ENCODE results near the gene BLOC1S4.
"Not testable (repeated sequence)": the region's sequence is repeated elsewhere in the genome, so short reads cannot be mapped to it uniquely, and the experiment has no call there.

BLOC1S4 gene

DNA sequence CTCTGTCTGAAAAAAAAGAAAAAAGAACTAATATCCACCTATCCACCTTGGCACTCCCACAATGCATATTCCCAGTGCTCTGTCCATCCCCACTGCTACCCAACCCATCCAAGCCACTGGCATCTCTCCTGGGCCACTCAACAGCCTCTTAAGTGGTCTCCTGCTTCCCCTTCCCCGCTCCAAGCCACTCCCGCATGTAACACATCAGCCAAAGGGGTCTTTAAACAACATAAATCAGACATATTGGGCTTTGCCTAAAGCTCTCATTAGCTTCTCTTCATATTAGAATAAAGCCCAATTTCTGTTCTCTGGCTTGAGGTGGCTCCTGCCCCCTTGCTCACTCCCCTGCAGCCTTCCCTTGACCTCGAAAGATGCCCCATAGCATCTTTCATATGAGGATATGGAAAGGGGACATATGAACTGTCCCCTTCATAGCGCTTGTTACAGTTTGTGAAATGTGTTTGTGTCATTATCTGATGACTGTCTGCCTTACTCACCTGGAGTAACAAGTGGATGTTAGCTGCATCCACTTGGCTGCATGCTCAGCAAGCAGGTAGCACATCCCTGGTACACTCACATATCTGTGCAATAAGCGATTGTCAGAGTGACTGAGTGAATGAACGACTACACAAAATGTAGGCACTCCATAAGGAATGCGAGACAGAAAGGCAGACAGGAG, 3.1 kb downstream of the BLOC1S4 start:
- Histone ChIP-seq H3K27ac (ENCODE audit: low read length) (no peak overlapping the region), H3K4me3 (ENCODE audit: low read length) (no peak overlapping the region), H3K4me1 (ENCODE audit: control insufficient read depth, insufficient read depth, low read length) (no peaks in the 10 kb centered on the region; the same call in 1 of the 2 replicates), H3K27me3 (ENCODE audit: control insufficient read depth, insufficient read depth, low read length) (no peaks in the 10 kb centered on the region), H3K9me3 (ENCODE audit: control insufficient read depth, insufficient read depth, low read length) (no peaks in the 10 kb centered on the region), H3K36me3 (ENCODE audit: control insufficient read depth, insufficient read depth, low read length) (no peaks in the 10 kb centered on the region)
- DNase-seq (ENCODE audit: low read depth, low spot score), result no peak
- no CpG with 5 or more reads among the region's 7 CpGs for WGBS (ENCODE audit: insufficient coverage, insufficient read length)

DNA sequence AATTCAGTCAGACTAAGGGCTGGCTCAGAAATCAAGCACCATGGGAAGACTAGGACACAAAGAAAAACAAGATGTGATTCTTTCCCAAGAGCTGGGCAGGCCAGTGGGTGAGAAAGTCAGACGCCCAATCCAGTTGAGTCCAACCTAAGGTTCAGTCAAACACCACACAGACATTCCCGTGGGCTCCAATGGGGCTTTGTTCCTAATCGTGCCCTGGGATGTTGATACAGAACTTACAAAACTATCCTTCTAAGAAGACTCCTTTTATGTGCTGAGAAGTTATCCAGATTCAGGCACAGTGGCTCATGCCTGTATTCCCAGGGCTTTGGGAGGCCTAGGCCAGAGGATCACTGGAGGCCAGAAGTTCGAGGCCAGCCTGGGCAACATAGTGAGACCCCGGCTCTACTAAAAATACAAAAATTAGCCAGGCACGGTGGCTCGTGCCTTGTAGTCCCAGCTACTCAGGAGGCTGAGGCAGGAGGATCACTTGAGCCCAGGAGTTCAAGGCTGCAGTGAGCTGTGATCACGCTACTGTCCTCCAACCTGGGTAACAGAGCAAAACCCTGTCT, 3.7 kb downstream of the BLOC1S4 start:
- H3K4me3 ChIP-seq (ENCODE audit: low read length), result no peak overlapping the region
- H3K27me3 ChIP-seq (ENCODE audit: control insufficient read depth, insufficient read depth, low read length), result no peaks in the 10 kb centered on the region
- no peak overlapping the region for H3K27ac ChIP-seq (ENCODE audit: low read length)
- no peaks in the 10 kb centered on the region for H3K36me3 ChIP-seq (ENCODE audit: control insufficient read depth, insufficient read depth, low read length)
- no peak for DNase-seq (ENCODE audit: low read depth, low spot score)
- H3K9me3 ChIP-seq (ENCODE audit: control insufficient read depth, insufficient read depth, low read length), result no peaks in the 10 kb centered on the region
- WGBS (ENCODE audit: insufficient coverage, insufficient read length), result no CpG with 5 or more reads among the region's 8 CpGs
- no peaks in the 10 kb centered on the region; the same call in 1 of the 2 replicates for H3K4me1 ChIP-seq (ENCODE audit: control insufficient read depth, insufficient read depth, low read length)

DNA sequence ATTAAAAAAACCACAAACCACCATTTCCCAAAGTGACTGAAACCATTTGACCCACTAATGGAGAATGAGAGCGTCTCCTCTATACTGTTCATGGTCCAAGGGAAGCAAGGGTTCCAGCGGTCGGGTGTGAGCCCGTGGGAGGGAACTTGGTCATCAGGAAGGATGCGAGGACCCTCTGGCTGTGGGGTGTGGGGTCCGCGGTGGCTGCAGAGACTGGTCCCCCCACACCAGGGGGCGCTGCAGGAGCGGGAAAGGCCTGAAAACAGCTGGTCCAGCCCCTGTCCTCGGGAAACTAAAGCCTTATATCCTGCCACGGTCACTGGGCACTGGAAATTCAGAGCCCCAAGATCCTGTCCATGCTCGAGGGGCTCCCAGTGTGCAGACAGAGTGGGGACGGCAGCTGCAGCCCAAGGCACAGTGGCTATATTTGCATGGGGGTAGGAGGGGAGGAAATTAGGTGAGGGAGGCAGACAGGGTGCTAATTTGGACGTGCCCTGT, 4.3 kb downstream of the BLOC1S4 start:
- no peaks in the 10 kb centered on the region for H3K36me3 ChIP-seq (ENCODE audit: control insufficient read depth, insufficient read depth, low read length)
- WGBS (ENCODE audit: insufficient coverage, insufficient read length), result no CpG with 5 or more reads among the region's 14 CpGs
- no peak overlapping the region for H3K4me3 ChIP-seq (ENCODE audit: low read length)
- H3K27me3 ChIP-seq (ENCODE audit: control insufficient read depth, insufficient read depth, low read length), result no peaks in the 10 kb centered on the region
- no peak for DNase-seq (ENCODE audit: low read depth, low spot score)
- H3K9me3 ChIP-seq (ENCODE audit: control insufficient read depth, insufficient read depth, low read length), result no peaks in the 10 kb centered on the region
- no peak overlapping the region for H3K27ac ChIP-seq (ENCODE audit: low read length)
- no peaks in the 10 kb centered on the region; the same call in 1 of the 2 replicates for H3K4me1 ChIP-seq (ENCODE audit: control insufficient read depth, insufficient read depth, low read length)

GRCh38 chr4:6721121-6721520, 5.1 kb downstream of the BLOC1S4 start:
- no peaks in the 10 kb centered on the region for H3K9me3 ChIP-seq (ENCODE audit: control insufficient read depth, insufficient read depth, low read length)
- no peak overlapping the region for H3K4me3 ChIP-seq (ENCODE audit: low read length)
- no peaks in the 10 kb centered on the region for H3K4me1 ChIP-seq (ENCODE audit: control insufficient read depth, insufficient read depth, low read length)
- H3K36me3 ChIP-seq (ENCODE audit: control insufficient read depth, insufficient read depth, low read length), result no peaks in the 10 kb centered on the region
- DNase-seq (ENCODE audit: low read depth, low spot score), result no peak
- H3K27ac ChIP-seq (ENCODE audit: low read length), result no peak overlapping the region
- no CpG with 5 or more reads among the region's 10 CpGs for WGBS (ENCODE audit: insufficient coverage, insufficient read length)
- no peaks in the 10 kb centered on the region for H3K27me3 ChIP-seq (ENCODE audit: control insufficient read depth, insufficient read depth, low read length)

DNA sequence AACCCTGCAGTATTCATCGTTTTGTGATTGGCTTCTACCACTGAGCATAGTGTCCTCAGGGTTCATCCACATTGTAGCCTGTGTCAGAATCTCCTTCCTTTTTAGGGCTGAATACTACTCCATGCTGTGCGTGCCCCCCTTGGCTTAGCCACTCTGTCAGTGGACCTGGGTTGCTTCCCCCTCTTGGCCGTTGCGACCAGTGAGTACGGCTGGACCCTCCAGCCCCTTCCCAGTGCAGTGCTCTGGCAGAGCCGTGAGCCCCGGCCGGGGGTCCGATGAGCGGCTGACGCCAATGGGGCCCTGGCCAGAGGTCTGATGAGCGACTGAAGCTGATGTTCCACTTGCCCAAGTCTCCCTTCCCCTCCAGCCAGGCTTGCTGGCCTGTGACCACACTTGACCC, 6.9 kb downstream of the BLOC1S4 start:
- no CpG with 5 or more reads among the region's 12 CpGs for WGBS (ENCODE audit: insufficient coverage, insufficient read length)

GRCh38 chr4:6723851-6724250, 7.9 kb downstream of the BLOC1S4 start:
- Histone ChIP-seq H3K9me3 (ENCODE audit: control insufficient read depth, insufficient read depth, low read length) (no peaks in the 10 kb centered on the region), H3K4me1 (ENCODE audit: control insufficient read depth, insufficient read depth, low read length) (no peaks in the 10 kb centered on the region), H3K36me3 (ENCODE audit: control insufficient read depth, insufficient read depth, low read length) (no peaks in the 10 kb centered on the region), H3K4me3 (ENCODE audit: low read length) (no peak overlapping the region), H3K27ac (ENCODE audit: low read length) (no peak overlapping the region), H3K27me3 (ENCODE audit: control insufficient read depth, insufficient read depth, low read length) (no peaks in the 10 kb centered on the region)
- DNase-seq (ENCODE audit: low read depth, low spot score), result no peak
- no CpG with 5 or more reads among the region's 8 CpGs for WGBS (ENCODE audit: insufficient coverage, insufficient read length)

More for the DNA sequence above, 6.9 kb downstream of the BLOC1S4 start:
- Histone ChIP-seq H3K27ac (ENCODE audit: low read length) (no peak overlapping the region), H3K4me1 (ENCODE audit: control insufficient read depth, insufficient read depth, low read length) (no peaks in the 10 kb centered on the region), H3K4me3 (ENCODE audit: low read length) (no peak overlapping the region), H3K9me3 (ENCODE audit: control insufficient read depth, insufficient read depth, low read length) (no peaks in the 10 kb centered on the region), H3K27me3 (ENCODE audit: control insufficient read depth, insufficient read depth, low read length) (no peaks in the 10 kb centered on the region), H3K36me3 (ENCODE audit: control insufficient read depth, insufficient read depth, low read length) (no peaks in the 10 kb centered on the region)
- no peak for DNase-seq (ENCODE audit: low read depth, low spot score)

DNA sequence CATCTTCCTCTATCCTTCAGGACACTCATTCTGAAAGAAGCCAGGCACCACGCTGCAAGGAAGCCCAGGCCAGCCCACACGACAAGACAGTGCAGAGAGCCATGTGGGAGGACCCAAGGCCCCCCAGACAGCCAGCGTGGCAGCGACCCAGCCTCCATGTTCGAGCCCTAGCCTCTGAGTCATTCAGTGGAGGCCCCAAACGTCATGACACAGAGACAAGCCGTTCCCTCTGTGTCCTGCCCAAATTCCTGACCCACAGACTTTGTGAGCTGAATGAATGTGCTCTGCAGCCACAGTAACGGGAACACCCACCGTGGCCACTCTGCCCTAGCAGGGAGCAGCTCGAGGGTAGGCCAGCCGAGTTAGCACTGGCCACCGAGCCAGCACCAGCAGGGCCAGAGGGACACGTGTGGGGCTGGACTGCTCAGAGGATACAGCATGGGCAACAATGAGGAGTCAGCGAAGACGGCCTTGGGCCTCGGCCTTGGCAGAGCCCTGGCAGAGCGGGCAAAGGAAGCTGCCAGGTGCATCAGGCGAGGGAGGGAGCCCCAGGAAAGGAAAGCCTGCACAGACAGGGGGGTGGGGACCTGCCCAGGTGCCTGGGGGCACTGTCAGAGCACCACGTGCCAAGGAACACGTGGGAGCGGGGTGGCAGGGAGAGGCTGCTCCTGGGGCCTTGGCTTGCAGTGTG, 8.6 kb downstream of the BLOC1S4 start:
- Histone ChIP-seq H3K4me1 (ENCODE audit: control insufficient read depth, insufficient read depth, low read length) (no peaks in the 10 kb centered on the region), H3K27ac (ENCODE audit: low read length) (no peak overlapping the region), H3K27me3 (ENCODE audit: control insufficient read depth, insufficient read depth, low read length) (no peaks in the 10 kb centered on the region), H3K4me3 (ENCODE audit: low read length) (no peak overlapping the region), H3K9me3 (ENCODE audit: control insufficient read depth, insufficient read depth, low read length) (no peaks in the 10 kb centered on the region), H3K36me3 (ENCODE audit: control insufficient read depth, insufficient read depth, low read length) (no peaks in the 10 kb centered on the region)
- DNase-seq (ENCODE audit: low read depth, low spot score), result no peak
- WGBS (ENCODE audit: insufficient coverage, insufficient read length), result no CpG with 5 or more reads among the region's 21 CpGs

DNA sequence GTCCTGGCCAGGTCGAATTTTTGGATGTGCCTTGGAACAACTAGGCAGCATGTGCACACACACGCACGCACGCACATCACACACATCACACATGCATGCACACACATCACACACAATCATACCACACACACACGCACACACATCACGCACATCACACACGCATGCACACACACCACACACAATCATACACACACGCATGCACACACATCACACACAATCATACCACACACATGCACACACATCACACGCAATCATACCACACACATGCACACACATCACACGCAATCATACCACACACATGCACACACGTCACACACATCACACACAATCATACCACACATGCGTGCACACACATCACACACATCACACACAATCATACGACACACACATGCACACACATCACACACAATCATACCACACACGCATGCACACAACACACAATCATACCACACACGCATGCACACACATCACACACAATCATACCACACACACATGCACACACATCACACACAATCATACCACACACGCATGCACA, 9.5 kb downstream of the BLOC1S4 start:
- not testable (repeated sequence) for H3K4me1 ChIP-seq (ENCODE audit: control insufficient read depth, insufficient read depth, low read length); H3K9me3 ChIP-seq (ENCODE audit: control insufficient read depth, insufficient read depth, low read length); DNase-seq (ENCODE audit: low read depth, low spot score); H3K27me3 ChIP-seq (ENCODE audit: control insufficient read depth, insufficient read depth, low read length); H3K27ac ChIP-seq (ENCODE audit: low read length); H3K36me3 ChIP-seq (ENCODE audit: control insufficient read depth, insufficient read depth, low read length); H3K4me3 ChIP-seq (ENCODE audit: low read length)
- WGBS (ENCODE audit: insufficient coverage, insufficient read length), result 100% methylated on average over 11 of the region's 16 CpGs

DNA sequence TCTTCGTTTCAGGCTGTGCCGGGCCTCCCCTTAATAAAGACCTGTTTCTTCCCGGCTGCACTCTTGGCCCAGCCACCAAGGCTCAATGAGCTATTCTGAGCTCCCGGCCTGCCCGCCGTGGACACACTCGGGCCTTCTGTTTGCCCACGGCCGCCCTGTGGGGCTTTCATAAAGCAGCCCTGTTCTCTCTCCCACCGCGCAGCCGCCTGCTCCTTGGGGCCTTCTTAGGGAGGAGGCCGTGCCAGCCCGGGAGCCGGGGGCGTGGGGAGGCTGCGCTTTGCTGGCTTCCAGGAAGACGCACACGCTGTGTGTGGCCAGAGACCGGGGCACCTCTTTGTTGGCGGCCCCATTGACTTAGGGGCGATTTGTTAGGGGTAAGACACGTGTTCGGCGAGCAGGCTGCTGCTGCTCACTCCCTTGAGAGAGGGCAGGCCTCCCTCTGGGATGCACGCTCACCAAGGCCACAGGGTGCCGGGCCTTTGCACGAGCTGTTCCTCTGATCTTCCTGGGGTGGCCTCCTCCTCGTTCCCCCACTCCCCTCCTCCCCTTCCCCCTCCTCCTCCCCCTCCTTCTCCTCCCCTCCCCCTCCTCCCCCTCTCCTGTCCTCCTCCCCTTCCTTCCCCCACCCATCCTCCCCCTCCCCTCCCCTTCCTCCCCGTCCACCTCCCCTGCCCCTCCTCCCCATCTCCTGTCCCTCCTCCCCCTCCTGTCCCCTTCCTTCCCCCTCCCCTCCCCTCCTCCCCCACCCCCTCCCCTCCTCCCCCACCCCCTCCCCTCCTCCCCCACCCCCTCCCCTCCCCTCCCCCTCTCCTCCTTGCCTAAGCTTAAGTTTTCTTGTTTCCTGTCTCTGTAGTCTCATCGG, 11.3 kb downstream of the BLOC1S4 start:
- no peak for DNase-seq (ENCODE audit: low read depth, low spot score)
- no CpG with 5 or more reads among the region's 31 CpGs for WGBS (ENCODE audit: insufficient coverage, insufficient read length)
- no peak overlapping the region for H3K27ac ChIP-seq (ENCODE audit: low read length)
- no peaks in the 10 kb centered on the region for H3K36me3 ChIP-seq (ENCODE audit: control insufficient read depth, insufficient read depth, low read length)
- H3K9me3 ChIP-seq (ENCODE audit: control insufficient read depth, insufficient read depth, low read length), result no peaks in the 10 kb centered on the region
- H3K4me3 ChIP-seq (ENCODE audit: low read length), result no peak overlapping the region
- H3K27me3 ChIP-seq (ENCODE audit: control insufficient read depth, insufficient read depth, low read length), result no peaks in the 10 kb centered on the region
- H3K4me1 ChIP-seq (ENCODE audit: control insufficient read depth, insufficient read depth, low read length), result no peaks in the 10 kb centered on the region

DNA sequence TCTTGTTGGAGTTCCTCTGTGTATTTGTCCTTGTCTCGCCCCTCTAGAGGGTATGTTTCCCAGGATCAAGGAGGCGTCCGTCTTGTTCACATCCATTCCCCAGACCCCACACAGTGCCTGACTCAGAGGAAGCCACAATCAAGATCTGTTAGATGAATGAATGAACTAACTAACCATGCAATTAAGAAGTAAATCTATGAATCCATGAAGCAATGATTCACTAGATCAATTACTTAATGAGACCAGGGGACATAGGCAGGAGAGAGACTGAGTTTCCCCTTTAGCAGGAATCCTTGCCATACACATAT, 11.9 kb downstream of the BLOC1S4 start:
- Histone ChIP-seq H3K27ac (ENCODE audit: low read length) (no peak overlapping the region), H3K4me3 (ENCODE audit: low read length) (no peak overlapping the region), H3K27me3 (ENCODE audit: control insufficient read depth, insufficient read depth, low read length) (no peaks in the 10 kb centered on the region), H3K36me3 (ENCODE audit: control insufficient read depth, insufficient read depth, low read length) (no peaks in the 10 kb centered on the region), H3K9me3 (ENCODE audit: control insufficient read depth, insufficient read depth, low read length) (no peaks in the 10 kb centered on the region), H3K4me1 (ENCODE audit: control insufficient read depth, insufficient read depth, low read length) (no peaks in the 10 kb centered on the region)
- DNase-seq (ENCODE audit: low read depth, low spot score), result no peak
- WGBS (ENCODE audit: insufficient coverage, insufficient read length), result no CpG with 5 or more reads among the region's 3 CpGs
